AG10803 (cell line): ENCODE measurements around the gene RPTOR.

Experiments
- DNase-seq: peaks from one replicate; pipeline ENCODE4 v3.0.0; 2010; ENCODE audit warnings: low read depth
- H3K4me3 ChIP-seq: 2 replicates; pipeline ENCODE4 v1.5.1; 2011; ENCODE audit warnings: mild to moderate bottlenecking, low read length, control low read depth
- TF ChIP-seq, protein P1 (sequence below): conservative IDR thresholded peaks from 2 replicates; pipeline ENCODE4 v1.5.1; 2011; ENCODE audit warnings: mild to moderate bottlenecking, low read length, control low read depth, inconsistent platforms

The RPTOR gene, protein sequence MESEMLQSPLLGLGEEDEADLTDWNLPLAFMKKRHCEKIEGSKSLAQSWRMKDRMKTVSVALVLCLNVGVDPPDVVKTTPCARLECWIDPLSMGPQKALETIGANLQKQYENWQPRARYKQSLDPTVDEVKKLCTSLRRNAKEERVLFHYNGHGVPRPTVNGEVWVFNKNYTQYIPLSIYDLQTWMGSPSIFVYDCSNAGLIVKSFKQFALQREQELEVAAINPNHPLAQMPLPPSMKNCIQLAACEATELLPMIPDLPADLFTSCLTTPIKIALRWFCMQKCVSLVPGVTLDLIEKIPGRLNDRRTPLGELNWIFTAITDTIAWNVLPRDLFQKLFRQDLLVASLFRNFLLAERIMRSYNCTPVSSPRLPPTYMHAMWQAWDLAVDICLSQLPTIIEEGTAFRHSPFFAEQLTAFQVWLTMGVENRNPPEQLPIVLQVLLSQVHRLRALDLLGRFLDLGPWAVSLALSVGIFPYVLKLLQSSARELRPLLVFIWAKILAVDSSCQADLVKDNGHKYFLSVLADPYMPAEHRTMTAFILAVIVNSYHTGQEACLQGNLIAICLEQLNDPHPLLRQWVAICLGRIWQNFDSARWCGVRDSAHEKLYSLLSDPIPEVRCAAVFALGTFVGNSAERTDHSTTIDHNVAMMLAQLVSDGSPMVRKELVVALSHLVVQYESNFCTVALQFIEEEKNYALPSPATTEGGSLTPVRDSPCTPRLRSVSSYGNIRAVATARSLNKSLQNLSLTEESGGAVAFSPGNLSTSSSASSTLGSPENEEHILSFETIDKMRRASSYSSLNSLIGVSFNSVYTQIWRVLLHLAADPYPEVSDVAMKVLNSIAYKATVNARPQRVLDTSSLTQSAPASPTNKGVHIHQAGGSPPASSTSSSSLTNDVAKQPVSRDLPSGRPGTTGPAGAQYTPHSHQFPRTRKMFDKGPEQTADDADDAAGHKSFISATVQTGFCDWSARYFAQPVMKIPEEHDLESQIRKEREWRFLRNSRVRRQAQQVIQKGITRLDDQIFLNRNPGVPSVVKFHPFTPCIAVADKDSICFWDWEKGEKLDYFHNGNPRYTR (N-terminal part only)

DNA sequence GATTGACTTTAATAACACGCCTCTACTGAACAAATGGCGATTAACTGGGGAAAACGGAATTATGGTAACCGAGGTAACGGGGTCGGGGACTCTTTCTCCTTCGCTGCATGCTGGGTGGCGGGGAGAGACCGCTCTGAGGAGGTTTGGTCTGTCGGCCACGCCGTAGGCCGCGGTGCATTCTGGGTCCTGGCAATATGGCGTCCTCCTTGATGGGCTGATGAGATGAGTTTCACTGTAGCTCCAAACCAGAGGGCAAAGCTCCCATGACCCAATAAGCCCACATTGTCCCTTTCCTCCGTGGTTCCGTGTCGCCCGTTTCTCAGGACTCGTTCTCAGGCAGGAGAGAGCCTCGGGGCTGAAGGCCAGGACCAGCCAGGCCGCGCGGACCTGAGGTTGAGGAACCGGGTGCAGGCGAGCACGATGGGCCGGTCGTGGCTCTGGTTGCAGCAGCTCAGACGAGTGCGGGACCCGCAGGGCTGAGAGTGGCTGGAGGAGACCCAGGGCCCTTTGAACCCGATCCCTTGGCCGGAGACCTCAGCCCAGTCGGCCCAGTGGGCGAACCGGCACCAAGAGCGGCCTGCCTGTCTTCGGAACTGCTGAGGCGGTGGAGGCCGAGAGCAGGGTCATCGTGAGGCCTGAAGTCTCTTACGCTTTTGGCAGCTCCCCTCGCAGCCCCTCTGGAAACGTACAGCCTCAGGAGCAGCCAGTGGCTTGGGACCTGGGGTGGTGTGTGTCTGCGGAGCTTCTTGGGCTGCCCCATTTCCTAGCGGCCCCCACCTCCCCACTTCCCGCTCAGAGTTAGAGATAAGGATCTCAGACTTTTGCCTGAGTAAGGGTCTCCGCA lies at the start of gene RPTOR:
Gene RPTOR, plus strand, starts transcription at position 184 of the 844 bp plus-strand sequence. CDS start 792 bp downstream, outside the sequence.
- peak; percentile 87 for DNase-seq
- H3K4me3 ChIP-seq: peak within 1 kb of the TSS; percentile 97
- TF ChIP-seq, protein P1, sequence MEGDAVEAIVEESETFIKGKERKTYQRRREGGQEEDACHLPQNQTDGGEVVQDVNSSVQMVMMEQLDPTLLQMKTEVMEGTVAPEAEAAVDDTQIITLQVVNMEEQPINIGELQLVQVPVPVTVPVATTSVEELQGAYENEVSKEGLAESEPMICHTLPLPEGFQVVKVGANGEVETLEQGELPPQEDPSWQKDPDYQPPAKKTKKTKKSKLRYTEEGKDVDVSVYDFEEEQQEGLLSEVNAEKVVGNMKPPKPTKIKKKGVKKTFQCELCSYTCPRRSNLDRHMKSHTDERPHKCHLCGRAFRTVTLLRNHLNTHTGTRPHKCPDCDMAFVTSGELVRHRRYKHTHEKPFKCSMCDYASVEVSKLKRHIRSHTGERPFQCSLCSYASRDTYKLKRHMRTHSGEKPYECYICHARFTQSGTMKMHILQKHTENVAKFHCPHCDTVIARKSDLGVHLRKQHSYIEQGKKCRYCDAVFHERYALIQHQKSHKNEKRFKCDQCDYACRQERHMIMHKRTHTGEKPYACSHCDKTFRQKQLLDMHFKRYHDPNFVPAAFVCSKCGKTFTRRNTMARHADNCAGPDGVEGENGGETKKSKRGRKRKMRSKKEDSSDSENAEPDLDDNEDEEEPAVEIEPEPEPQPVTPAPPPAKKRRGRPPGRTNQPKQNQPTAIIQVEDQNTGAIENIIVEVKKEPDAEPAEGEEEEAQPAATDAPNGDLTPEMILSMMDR: no peak

DNA sequence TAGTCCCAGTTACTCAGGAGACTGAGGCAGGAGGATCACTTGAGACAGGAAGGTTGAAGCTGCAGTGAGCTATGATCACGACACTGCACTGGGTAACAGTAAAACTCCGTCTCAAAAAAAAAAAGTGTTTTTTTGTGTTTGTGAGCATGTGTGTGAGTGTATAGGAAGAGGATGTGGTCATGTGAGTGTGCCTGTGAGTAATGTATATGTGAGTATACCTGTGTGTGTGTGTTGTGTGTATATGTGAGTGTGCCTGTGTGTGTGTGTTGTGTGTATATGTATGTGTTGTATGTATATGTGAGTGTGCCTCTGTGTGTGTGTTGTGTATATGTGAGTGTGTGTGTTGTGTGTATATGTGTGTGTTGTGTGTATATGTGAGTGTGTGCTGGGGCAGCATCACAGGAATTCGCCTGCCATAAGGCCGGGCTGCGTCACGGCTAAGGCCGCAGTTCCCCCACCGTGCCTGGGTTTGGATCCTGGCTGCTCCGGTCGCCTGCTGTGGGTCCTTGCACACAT lies 46.9 kb upstream of the RPTOR start:
- peak overlapping the region; percentile 9; the same call in 1 of the 2 replicates for H3K4me3 ChIP-seq
- DNase-seq: no peak
- TF ChIP-seq, protein P1: no peak

DNA sequence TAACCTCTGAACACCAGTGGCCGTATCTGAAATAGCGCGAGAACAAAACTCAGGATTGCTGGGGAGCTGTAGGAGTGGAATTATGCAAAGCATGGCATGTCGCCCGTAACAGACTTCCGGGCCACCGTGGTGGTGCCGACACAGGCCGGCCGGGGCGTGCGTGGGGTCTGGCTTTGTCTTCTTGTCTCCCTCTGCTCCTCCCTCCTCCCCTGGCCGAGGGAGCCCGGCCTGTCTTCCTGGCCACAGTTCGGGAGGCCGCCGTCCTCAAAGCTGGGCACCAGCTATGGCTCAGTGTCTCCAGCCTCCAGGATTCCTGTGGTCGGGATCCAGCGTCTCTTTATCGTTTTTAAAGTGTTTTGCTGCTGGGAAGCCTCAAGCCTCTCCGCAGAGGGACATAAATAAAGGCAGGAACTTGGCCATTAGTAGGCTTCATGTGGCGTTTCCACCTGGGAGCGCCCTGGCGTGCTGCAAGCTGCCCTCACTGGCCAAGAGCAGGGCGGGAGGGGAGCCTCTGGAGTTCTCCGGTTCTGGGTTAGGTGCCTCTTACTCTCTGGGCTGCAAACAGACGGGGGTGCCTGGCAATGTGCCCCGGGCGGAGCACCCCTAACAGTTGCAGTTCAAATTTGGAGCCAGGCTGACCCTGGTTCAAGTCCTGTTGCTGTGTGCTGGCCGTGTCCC lies 46.3 kb upstream of the RPTOR start:
- peak; percentile 80 for DNase-seq
- H3K4me3 ChIP-seq: peak overlapping the region; percentile 9
- TF ChIP-seq, protein P1: no peak

DNA sequence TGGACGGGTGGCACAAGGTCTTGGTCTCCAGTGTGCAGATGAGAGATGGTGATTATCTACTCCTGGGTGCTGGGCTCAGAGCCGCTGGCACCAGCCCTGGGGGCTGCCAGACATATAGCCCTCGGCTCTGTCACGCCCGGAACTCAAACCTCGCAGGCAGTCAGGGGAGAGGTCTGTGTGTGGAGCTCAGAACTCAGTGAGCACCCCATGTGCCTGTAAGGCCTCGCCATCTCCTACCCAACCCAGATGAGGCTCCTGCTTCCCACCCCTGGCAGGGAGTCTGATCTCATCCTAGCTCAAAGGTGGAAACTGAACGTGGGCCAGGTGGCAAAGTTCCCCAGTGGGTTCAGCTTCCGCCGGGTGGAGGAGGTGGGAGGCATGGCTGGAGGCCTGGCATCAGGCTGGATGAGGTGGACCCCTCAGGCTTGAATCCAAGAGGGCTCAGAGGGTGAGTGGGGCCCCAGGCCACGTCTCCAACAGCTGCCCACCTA lies 45.7 kb upstream of the RPTOR start:
- TF ChIP-seq, protein P1: no peak
- DNase-seq: no peak
- no peak overlapping the region for H3K4me3 ChIP-seq

DNA sequence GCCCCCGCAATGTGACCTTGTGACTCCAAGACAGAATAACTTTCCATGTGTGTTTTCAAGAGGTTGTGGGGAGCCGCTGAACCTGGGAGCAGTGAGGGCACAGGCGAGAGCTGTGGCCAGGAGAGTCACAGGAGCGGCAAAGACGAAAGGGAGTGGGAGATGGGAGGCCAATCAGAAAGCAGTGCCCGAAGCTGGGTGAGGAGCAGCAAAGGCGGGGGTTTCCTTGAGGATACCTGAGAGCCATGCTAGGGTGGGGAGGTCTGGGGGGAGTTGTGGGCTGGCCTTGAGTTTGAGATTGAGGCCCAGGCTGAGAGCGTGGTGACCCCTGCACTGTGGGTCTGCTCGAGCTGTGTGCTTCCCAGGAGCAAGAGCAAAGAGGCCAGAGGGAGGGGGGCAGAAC lies 45.1 kb upstream of the RPTOR start:
- TF ChIP-seq, protein P1: no peak
- no peak for DNase-seq
- no peak overlapping the region for H3K4me3 ChIP-seq
